Measurements from ENCODE around the gene PSD4. TPM values are rescaled to one million over a fixed set of nuclear protein-coding genes. Genes with fewer than 3 reads are reported as not detected.

The PSD4 gene
- total RNA-seq, 1 donor from 2014 or later = 38.8 TPM

DNA sequence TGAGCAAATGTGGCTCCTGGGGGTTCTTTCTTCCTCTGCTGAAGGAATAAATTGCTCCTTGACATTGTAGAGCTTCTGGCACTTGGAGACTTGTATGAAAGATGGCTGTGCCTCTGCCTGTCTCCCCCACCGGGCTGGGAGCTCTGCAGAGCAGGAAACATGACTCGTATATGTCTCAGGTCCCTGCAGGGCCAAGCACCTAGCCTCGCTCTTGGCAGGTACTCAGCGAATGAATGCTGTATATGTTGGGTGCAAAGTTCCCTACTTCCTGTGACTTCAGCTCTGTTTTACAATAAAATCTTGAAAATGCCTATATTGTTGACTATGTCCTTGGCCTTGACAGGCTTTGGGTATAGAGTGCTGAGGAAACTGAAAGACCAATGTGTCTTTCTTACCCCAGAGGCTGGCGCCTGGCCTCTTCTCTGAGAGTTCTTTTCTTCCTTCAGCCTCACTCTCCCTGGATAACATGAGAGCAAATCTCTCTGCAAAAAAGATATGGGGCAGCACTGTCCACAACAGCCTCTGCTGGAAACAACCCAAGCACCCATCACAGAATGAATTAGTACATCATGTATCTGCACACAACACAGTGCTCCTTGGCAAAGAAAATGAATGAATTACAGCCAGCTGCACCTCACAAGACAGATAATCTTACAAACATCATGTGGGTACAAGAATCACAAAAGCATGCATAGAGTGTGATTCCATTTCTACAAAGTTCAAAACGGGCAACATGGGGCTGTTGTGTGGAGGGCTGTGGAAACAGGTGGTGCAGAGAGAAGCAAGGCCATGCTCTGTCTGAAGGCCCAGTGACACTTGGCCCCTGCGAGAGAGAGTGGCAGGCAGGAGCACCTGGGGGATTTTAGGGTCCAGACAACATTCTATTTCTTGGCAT is 39.8 kb upstream of the PSD4 start:
- Mint-ChIP-seq H3K4me1 (ENCODE audit: unreplicated experiment) (peaks cover 8% of the 10 kb centered on the region), H3K27me3 (no peaks in the 10 kb centered on the region), H3K9me3 (no peaks in the 10 kb centered on the region), H3K27ac (peak overlapping the region; percentile 6), H3K36me3 (no peaks in the 10 kb centered on the region), H3K4me3 (no peak overlapping the region)
- TF ChIP-seq, protein P1, sequence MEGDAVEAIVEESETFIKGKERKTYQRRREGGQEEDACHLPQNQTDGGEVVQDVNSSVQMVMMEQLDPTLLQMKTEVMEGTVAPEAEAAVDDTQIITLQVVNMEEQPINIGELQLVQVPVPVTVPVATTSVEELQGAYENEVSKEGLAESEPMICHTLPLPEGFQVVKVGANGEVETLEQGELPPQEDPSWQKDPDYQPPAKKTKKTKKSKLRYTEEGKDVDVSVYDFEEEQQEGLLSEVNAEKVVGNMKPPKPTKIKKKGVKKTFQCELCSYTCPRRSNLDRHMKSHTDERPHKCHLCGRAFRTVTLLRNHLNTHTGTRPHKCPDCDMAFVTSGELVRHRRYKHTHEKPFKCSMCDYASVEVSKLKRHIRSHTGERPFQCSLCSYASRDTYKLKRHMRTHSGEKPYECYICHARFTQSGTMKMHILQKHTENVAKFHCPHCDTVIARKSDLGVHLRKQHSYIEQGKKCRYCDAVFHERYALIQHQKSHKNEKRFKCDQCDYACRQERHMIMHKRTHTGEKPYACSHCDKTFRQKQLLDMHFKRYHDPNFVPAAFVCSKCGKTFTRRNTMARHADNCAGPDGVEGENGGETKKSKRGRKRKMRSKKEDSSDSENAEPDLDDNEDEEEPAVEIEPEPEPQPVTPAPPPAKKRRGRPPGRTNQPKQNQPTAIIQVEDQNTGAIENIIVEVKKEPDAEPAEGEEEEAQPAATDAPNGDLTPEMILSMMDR (conservative IDR thresholded peaks at IDR 0.05) = no peak
- no peak for DNase-seq (ENCODE audit: extremely low spot score, unreplicated experiment)

DNA sequence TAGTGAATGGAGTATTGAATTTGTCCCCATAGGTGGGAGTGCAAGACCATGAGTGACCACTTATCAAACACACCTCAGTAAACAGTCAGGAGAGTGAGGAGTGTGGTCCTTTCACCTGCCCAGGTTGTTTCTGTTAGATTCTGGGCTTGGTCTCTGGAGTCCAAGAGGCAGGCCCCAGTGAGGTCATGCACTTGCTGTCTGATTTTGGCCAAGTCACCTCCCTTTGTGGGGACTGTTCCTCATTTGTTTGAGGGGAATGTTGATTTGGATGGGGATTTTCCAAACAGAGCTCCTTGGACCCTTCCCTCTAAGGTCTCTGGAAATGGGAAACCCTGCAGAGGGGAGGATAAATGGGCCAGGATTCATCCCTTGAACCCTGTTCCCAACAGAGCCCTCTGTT is 39.1 kb upstream of the PSD4 start:
- no peak for DNase-seq (ENCODE audit: extremely low spot score, unreplicated experiment)
- Mint-ChIP-seq H3K4me1 (ENCODE audit: unreplicated experiment) (peaks cover 8% of the 10 kb centered on the region), H3K4me3 (no peak overlapping the region), H3K36me3 (no peaks in the 10 kb centered on the region), H3K9me3 (no peaks in the 10 kb centered on the region), H3K27me3 (no peaks in the 10 kb centered on the region), H3K27ac (no peak overlapping the region)
- TF ChIP-seq, protein P1 (conservative IDR thresholded peaks at IDR 0.05) = no peak

DNA sequence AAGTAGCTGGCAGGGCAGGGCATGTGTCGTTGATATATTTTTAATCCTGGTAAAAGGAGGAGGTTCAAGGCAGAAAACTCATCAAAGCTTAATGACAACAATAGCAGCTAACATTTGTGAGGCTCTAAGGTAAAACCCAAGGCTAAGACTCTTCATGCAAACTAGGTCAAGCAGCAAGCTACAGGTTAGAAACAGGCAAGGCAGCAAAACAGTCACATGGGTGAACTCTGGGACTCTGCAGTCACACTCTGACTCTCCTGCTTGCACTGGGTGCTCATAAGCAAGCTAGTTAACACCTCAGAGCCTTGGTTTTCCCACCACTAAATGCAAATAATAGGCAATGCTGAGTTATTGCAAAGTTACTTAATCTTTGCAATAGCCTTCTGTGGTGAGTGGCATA is 38.5 kb upstream of the PSD4 start:
- no peaks in the 10 kb centered on the region for H3K9me3 Mint-ChIP-seq
- H3K27ac Mint-ChIP-seq = no peak overlapping the region
- TF ChIP-seq, protein P1 (conservative IDR thresholded peaks at IDR 0.05) = no peak
- no peaks in the 10 kb centered on the region for H3K36me3 Mint-ChIP-seq
- no peak for DNase-seq (ENCODE audit: extremely low spot score, unreplicated experiment)
- H3K27me3 Mint-ChIP-seq = no peaks in the 10 kb centered on the region
- no peak overlapping the region for H3K4me3 Mint-ChIP-seq
- H3K4me1 Mint-ChIP-seq (ENCODE audit: unreplicated experiment) = peaks cover 8% of the 10 kb centered on the region

DNA sequence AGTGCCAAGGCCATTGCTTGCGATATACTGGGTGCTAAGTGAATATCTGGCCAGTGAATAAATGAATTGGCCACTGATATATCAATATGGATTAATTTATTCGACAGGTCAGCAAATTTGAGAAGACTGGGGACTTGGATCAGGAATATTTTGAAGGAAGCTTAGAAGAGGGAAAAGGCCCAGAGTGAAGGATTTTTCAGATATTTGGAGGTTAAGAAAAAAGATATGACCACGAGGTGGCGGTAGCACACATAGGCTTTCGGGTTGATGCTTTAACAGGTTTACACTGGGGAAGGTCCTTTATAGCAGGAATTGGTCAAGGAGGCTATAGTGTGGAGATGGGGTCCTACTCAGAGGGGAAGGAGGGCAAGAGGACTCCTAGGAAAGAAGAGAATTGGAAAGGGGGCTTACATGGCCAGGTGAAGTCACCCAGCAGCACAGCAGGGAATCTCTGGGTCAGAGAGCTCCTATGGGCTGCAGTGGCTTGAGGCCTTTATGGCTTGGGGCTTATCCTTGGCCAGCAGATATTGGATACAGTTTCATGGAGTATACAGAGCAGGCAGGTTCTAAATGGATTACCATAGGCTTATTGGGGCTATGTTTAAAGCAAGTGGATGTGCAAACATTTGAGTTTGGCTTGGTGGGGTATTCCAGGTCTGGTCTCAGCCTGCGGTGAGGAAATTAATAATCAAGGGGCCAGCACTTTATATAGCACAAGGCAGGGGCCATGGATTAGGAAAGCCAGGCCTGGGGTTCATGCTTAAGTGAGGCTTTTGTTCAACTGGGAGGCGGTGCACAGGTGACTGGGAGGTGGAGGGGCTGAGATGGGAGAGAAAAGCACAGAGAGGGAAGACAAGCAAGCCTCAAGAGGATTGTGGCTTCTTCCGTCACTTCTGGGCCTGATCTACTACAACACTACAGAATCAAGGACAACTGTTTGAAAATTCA is 36.7 kb upstream of the PSD4 start:
- TF ChIP-seq, protein P1 (conservative IDR thresholded peaks at IDR 0.05) = peak; percentile 82
- Mint-ChIP-seq H3K4me3 (peak overlapping the region; percentile 23), H3K36me3 (no peaks in the 10 kb centered on the region), H3K27ac (peak overlapping the region; percentile 69), H3K4me1 (ENCODE audit: unreplicated experiment) (peaks cover 8% of the 10 kb centered on the region), H3K9me3 (no peaks in the 10 kb centered on the region), H3K27me3 (no peaks in the 10 kb centered on the region)
- DNase-seq (ENCODE audit: extremely low spot score, unreplicated experiment) = peak; percentile 25

DNA sequence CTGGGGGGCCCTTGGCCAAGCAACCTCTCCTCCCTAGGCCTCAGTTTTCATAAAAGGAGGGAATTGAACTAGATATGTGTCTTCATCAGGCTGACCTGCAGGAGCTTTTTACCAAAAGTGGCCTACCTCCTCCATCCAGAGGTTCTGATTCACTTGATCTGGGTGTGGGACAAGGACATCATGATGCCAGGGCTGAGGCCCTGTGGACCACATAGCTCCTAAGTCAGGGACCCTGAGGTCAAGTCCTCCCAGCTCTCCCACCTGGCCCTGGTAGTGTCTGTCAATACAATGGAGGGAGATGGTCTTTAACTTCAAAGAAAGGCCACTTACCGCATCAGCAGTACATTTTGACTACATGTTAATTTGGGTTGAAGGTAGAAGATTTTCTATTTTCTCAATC is 35.9 kb upstream of the PSD4 start:
- DNase-seq (ENCODE audit: extremely low spot score, unreplicated experiment) = no peak
- Mint-ChIP-seq H3K4me3 (no peak overlapping the region), H3K27me3 (no peaks in the 10 kb centered on the region), H3K27ac (peak overlapping the region; percentile 93), H3K9me3 (no peaks in the 10 kb centered on the region), H3K4me1 (ENCODE audit: unreplicated experiment) (peaks cover 8% of the 10 kb centered on the region), H3K36me3 (no peaks in the 10 kb centered on the region)
- TF ChIP-seq, protein P1 (conservative IDR thresholded peaks at IDR 0.05) = no peak

Measured in type B pancreatic cell (in vitro differentiated cells).